ELR (cell line): Measurements from ENCODE around the gene DGCR2.
"Not testable (repeated sequence)": the region's sequence is repeated elsewhere in the genome, so short reads cannot be mapped to it uniquely, and the experiment has no call there.

ENCODE experiments used
- DNase-seq: peaks from one replicate; pipeline ENCODE4 v3.0.0-alpha.2; 2015; ENCODE audit warnings: low read depth

DGCR2 gene

DNA sequence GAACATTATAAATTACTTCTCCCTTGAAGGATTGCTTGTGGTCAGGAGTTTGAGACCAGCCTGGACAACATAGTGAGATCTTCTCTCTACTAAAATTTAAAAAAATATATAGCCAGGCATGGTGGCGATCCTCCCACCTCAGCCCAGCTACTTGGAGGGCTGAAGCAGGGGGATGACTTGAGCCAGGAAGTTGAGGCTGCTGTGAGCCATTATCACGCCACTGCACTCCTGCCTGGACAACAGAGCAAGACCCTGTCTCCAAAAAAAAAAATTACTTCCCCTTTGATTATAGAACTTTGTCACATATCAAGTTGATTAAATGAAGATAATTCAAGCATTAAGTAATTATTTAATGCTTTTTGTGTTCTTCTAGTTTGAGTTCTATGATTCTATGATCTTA lies 121.0 kb downstream of the DGCR2 start:
- no peak for DNase-seq

DNA sequence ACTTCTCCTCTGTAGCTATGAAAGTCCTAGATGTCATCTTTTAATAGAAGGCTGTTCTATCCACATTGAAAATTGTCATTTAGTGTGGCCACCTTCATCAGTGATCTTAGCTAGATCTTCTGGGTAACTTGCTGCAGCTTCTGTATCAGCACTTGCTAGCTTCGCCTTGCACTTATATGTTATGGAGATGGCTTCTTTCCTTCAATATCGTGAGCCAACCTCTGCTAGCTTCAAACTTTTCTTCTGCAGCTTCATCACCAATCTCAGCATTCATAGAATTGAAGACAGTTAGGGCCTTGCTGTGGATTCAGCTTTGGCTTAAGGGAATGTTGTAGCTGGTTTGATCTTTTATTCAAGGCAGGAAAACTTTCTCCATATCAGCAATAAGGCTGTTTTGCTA lies 122.1 kb downstream of the DGCR2 start:
- not testable (repeated sequence) for DNase-seq

- no peak for DNase-seq
Measured at GRCh38 chr22:18999416-18999815, 122.8 kb downstream of the DGCR2 start.

DNA sequence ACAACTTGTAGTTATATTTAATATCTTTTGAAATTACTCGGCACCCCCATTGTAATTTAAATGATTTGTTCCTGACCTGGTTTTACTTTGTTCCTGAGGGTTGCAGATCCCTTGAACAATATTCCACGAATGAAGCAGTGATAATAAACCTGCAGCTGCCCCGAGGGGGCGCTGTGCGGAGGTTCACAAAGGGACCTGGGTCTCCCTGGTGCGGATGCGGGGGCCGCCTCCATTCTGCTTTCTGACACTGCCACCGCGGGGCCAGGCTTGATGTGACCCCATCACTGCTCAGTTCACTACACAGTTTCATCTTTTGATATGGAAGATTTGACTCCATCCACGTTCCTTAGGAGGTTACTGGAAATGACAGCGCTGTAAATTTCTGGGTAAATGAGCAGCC lies 123.2 kb downstream of the DGCR2 start:
- peak; percentile 20 for DNase-seq

DNA sequence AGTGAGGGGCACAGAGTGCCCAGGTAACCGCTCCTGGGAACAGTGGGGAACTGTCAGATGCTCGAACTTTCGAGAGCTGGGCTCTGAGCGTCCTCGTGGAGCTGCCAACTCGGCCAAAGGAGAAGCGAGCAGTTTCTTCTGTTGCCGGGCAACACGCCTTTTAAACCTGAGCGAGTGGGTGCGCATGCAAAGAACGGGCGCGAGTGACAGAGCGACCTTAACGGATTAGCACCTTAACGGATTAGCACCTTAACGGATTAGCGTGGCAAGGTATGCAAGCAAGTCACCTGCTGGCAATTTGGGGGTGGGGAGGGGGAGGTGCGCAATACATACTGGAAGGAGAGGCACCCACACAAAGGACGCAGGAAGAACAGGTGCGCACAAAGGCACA lies 124.3 kb downstream of the DGCR2 start:
- no peak for DNase-seq

GRCh38 chr22:18997306-18997924 lies 124.8 kb downstream of the DGCR2 start:
- no peak for DNase-seq

DNA sequence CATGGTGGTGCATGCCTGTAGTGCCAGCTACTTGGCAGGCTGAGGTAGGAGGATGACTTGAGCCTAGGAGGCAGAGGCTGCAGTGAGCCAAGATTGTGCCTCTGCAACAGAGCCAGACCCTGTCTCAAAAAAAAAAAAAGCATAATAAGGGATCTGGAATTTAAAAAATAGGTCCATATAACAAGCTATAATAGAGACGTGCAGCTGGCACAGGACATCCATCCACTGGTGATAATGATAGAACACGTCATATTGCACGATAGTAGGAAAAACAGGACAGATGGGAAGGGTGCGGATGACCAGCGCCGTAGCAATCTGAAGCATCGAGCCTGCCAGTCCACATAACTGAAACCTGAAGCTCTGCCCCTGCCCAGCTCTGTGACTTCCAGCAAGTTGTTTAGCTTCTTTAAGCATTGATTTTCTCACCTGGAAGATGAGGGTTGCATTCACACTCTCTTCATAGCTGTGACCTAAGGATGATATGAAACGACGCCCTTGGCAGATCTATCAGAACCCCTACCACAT lies 125.8 kb downstream of the DGCR2 start:
- no peak for DNase-seq

DNA sequence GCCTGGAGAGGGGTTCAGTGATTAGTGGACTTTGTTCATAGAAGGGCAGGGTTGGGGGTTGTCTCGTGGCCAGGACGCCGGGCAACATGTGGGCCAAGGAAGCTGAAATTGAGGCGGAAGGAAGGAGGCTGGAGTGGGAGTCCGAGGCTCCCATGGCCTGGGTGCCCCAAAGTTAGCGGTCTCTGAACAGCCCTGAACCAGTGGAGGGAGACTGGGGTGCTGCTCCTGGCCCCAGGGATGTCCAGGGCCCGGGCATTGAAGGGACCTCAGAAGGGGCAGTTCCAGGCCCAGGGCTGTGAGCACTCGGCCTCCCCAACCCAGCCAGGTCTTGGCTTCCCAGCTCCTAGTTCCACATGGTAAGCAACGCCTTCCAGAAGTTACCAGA lies 126.9 kb downstream of the DGCR2 start:
- DNase-seq, result no peak

DNA sequence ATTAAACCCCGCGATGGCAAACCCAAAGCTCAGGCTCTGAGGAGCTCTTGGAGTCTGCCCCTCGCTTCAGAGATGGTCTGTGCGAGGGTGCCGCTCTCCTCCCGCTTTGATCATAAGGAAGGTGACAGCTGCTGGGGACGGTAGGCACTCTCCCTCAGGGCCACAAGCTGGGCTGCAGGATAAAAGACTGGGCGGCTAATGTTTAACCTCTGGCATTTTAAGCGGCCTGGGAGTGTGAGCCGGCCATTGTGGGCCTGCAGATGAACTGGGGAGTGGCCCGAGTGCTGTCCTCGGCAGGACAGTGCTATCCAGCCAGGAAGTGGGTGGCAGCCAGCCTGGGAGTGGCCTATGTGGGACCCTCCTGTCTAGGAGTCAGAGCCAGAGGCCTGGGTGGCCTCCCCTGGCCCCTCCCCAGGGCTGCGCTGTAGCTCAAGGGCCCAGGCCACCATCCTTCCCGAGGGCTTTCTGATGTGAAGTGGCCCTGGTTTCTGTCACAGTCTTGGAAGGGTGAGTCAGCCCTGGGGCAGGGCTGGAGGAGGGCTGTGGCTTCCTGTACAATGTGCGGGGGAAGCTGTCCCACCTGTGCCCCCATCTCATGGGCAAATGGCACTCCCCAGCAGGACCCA lies 127.4 kb downstream of the DGCR2 start:
- DNase-seq, result no peak

DNA sequence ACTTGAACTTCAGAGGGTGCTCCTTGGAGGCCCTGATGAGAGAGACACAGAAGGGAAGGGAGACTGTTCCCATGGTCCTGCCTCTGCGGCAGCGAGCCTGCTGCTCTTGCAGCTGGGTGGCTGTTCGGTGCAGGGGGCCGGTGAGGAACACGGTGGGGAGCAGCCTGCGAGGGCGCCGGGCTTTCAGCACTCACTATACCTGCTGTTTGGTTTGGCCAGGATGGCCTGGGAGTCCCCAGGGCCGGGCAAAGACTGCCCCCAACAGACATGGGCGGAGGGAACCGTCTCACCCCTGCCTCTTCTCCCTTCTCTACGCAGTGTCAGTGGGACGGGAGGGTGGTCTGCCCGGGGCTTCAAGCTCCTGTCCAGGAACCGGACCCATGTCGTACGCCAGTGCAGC lies 128.2 kb downstream of the DGCR2 start:
- DNase-seq, result no peak

DNA sequence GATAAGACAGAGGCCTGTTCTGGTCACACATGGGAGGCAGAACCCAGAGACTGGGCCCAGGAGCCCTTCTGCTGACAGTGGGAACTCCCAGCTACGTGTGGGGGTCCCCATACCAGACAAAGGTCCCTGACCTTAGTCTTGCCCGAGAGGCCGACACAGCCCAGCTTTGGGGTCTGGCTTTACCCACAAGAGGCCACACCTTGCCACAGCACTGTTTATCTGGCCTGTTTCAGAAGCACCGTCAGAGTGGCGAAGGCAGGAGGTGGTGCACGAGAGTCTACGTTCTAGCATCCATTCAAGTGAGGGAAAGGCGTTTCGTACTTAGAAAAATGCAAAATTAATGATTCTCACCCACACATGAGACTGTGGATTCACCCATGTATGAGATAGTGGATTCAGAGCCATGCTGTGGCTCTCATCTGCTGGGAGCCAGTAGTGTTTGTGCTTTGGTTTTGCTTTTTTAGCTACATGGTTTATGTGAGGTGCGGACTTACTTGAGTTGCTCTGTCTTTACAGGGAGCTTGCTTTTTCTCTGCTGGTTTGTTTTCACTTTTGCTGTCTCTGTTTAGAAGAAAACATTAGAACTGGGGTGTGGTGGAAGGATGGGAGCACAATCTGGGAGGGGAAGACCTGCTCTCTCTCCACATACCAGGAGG lies 129.5 kb downstream of the DGCR2 start:
- DNase-seq, result no peak

- no peak for DNase-seq
Measured at GRCh38 chr22:18991821-18992442, 130.3 kb downstream of the DGCR2 start.

- no peak for DNase-seq
Measured at GRCh38 chr22:18991138-18991432, 131.1 kb downstream of the DGCR2 start.

DNA sequence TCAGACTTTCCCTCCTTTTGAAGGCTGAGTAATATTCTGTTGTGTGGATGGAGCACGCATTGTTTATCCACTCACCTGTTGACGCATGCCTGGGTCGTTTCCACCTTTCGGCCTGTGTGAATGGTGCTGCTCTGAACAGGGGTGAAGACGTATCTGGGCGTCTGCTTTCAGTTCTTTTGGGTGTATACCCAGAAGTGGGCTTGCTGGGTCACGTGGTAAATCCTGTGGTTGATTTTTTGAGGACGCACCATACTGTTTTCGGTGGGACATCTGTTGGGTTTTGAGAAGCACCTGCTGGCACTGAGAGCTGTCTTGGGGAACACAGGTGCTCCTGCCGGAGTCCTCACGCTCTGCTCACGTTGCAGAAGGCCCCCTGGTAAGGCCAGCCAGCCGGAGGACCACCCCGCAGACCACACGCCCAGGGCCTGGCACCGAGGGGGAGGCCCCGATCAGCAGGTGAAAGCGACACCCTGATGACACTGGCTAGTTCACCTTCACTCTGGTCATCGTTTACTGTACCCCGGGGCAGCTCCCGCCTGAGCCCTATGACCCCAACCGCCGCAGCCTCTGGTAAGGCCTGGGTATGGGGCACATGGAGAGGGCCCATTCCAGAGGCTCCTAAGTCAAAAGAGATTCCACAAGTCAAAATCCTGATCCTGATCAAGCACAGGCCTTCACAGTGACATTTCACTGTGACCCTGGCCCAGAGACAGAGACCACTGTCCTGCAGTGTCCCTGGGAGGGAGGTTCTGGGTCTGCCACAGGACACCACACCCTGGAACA lies 131.7 kb downstream of the DGCR2 start:
- no peak for DNase-seq

GRCh38 chr22:18988958-18989357 lies 133.3 kb downstream of the DGCR2 start:
- DNase-seq, result no peak

DNA sequence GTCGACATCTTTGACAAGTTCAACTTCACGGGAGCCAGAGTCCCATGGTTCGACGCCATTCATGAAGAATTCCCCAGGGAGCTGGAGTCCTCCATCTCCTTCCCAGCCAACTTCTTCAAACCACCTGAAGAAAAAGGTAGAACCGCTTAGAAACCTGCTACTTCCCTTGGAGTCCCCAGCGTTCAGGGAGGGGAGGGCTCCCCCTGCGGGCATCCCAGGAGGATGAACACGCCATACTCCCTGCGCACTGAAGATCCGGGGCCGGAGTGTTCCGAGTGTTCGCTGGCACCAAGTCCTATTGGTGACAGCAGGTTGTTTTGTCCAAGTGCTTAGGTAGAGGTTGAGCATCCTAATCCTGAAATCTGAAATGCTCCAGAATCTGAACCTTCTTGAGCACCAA lies 134.4 kb downstream of the DGCR2 start:
- peak; percentile 35 for DNase-seq

- not testable (repeated sequence) for DNase-seq
Measured at GRCh38 chr22:18987114-18987513, 135.1 kb downstream of the DGCR2 start.
